Measurements from ENCODE around the gene HSBP1L1. TPM values are rescaled to one million over a fixed set of nuclear protein-coding genes. Genes with fewer than 3 reads are reported as not detected.
A peak's percentile ranks its signal among the peaks of the same experiment; 100 is the strongest.

The HSBP1L1 gene
- total and polyA plus RNA-seq, 9 donors: 2.6 to 5.6 (median 3.7) TPM

DNA sequence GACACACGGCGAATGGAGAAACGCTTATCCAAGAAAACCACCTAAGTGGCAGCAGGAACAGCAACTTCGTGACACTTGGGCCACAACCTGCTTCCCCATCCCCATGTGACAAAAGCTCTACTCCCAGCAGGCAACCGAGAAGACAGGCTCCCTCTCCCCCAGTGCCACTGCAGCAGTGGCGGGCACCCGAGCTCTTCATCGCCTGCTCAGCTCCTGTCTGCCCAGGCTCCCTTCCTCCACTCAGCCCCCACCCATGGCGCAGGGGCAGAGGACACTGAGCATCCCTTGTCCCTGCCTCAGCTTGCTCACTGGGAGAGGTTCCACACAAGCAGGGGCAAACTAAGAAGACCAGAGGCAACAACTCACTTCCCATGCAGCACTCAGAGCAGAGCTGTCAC lies 35.9 kb upstream of the HSBP1L1 start:
- no peak overlapping the region for H3K4me3 ChIP-seq (ENCODE audit: low read length)
- peaks cover 45% of the 10 kb centered on the region for H3K4me1 ChIP-seq (ENCODE audit: control insufficient read depth, insufficient read depth, low read length)
- H3K27me3 ChIP-seq (ENCODE audit: control insufficient read depth, insufficient read depth, low read length): no peaks in the 10 kb centered on the region
- H3K36me3 ChIP-seq (ENCODE audit: control insufficient read depth, insufficient read depth, low read length): peaks cover 23% of the 10 kb centered on the region
- peak overlapping the region; percentile 47 for H3K27ac ChIP-seq (ENCODE audit: low read length)
- no peak for DNase-seq
- H3K9me3 ChIP-seq (replicated peaks; ENCODE audit: control insufficient read depth, low read depth, low read length): peaks cover 32% of the 10 kb centered on the region
- 95% methylated on average over 9 of the region's 9 CpGs for WGBS (ENCODE audit: insufficient coverage)

- Histone ChIP-seq H3K4me1 (ENCODE audit: control insufficient read depth, insufficient read depth, low read length) (peaks cover 36% of the 10 kb centered on the region), H3K27me3 (ENCODE audit: control insufficient read depth, insufficient read depth, low read length) (no peaks in the 10 kb centered on the region), H3K27ac (ENCODE audit: low read length) (no peak overlapping the region), H3K36me3 (ENCODE audit: control insufficient read depth, insufficient read depth, low read length) (peaks cover 25% of the 10 kb centered on the region), H3K4me3 (ENCODE audit: low read length) (no peak overlapping the region), H3K9me3 (replicated peaks; ENCODE audit: control insufficient read depth, low read depth, low read length) (peaks cover 35% of the 10 kb centered on the region)
- WGBS (ENCODE audit: insufficient coverage): no CpG with 5 or more reads among the region's 2 CpGs
- DNase-seq: no peak
These were observed 34.3 kb upstream of the HSBP1L1 start for GRCh38 chr18:79930020-79930642.

- H3K4me3 ChIP-seq (ENCODE audit: low read length): no peak overlapping the region
- peaks cover 22% of the 10 kb centered on the region for H3K4me1 ChIP-seq (ENCODE audit: control insufficient read depth, insufficient read depth, low read length)
- peaks cover 42% of the 10 kb centered on the region for H3K9me3 ChIP-seq (replicated peaks; ENCODE audit: control insufficient read depth, low read depth, low read length)
- H3K27me3 ChIP-seq (ENCODE audit: control insufficient read depth, insufficient read depth, low read length): no peaks in the 10 kb centered on the region
- no peak for DNase-seq
- WGBS (ENCODE audit: insufficient coverage): no CpG with 5 or more reads among the region's 2 CpGs
- peaks cover 36% of the 10 kb centered on the region for H3K36me3 ChIP-seq (ENCODE audit: control insufficient read depth, insufficient read depth, low read length)
- no peak overlapping the region for H3K27ac ChIP-seq (ENCODE audit: low read length)
These were observed 33.0 kb upstream of the HSBP1L1 start for GRCh38 chr18:79931475-79931874.

- WGBS (ENCODE audit: insufficient coverage): no CpG with 5 or more reads among the region's 3 CpGs
- Histone ChIP-seq H3K36me3 (ENCODE audit: control insufficient read depth, insufficient read depth, low read length) (peaks cover 44% of the 10 kb centered on the region), H3K4me3 (ENCODE audit: low read length) (no peak overlapping the region), H3K4me1 (ENCODE audit: control insufficient read depth, insufficient read depth, low read length) (peaks cover 9% of the 10 kb centered on the region), H3K27ac (ENCODE audit: low read length) (no peak overlapping the region), H3K27me3 (ENCODE audit: control insufficient read depth, insufficient read depth, low read length) (no peaks in the 10 kb centered on the region), H3K9me3 (replicated peaks; ENCODE audit: control insufficient read depth, low read depth, low read length) (peaks cover 42% of the 10 kb centered on the region)
- DNase-seq: no peak
These were observed 31.5 kb upstream of the HSBP1L1 start for GRCh38 chr18:79932907-79933306.

DNA sequence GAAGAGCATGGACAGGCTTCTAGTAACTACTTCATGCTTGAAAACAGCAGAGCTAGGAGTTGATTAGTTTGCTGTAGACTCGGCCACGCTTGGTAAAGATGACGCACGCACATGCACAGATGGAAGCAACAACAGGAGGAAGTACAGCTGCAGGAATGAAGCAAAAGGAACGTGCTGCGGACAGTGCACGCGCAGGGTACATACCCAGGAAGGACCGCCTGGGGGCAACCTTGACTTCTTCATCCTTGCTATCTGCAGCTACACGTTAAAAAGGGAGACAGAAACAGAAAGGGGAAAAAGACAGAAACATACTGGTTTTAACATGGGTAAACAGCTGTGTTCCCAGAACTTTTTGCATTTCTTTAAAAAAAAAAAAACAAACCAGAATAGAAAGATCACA lies 30.7 kb upstream of the HSBP1L1 start:
- 86% methylated on average over 8 of the region's 10 CpGs for WGBS (ENCODE audit: insufficient coverage)
- Histone ChIP-seq H3K4me1 (ENCODE audit: control insufficient read depth, insufficient read depth, low read length) (peaks cover under 1% of the 10 kb centered on the region), H3K9me3 (replicated peaks; ENCODE audit: control insufficient read depth, low read depth, low read length) (peaks cover 40% of the 10 kb centered on the region), H3K27ac (ENCODE audit: low read length) (no peak overlapping the region), H3K36me3 (ENCODE audit: control insufficient read depth, insufficient read depth, low read length) (peaks cover 39% of the 10 kb centered on the region), H3K27me3 (ENCODE audit: control insufficient read depth, insufficient read depth, low read length) (no peaks in the 10 kb centered on the region), H3K4me3 (ENCODE audit: low read length) (no peak overlapping the region)
- peak; percentile 65 for DNase-seq

DNA sequence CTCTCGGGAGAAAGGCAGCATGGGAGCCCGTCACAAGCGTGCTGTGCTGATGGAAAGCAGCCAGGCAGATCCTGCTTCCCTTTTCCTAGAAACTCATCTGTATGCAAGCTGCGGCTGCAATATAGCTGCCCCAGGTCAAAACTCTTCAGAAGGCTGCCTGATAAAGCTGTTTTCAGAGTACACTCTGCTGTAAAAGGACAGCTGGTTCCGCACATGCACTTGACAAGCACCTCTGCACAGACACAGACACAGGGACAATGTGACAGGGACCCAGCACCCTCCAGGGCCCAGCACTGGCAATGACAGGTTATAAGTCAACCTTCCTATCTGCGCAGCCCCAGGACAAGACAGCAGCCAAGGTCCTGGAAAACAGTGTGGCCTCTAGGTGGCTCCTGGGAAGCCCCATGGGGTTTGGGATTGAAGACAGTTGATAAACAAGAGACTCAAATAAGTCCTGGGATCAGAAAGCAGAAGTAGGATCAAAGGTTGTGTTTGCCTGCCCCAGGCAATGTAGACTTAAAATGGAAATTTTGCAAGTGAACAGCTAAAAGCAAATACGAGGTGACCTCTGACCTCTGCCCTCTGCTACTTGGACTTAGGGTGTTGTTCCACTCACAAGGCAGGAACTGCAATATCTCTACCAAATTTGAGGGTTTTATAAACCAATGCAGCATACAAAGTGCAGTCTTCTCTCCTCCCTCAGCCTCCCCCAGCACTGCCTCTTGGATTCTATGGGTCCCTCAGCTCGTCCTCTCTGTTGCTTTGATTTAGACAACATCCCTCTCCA lies 29.9 kb upstream of the HSBP1L1 start:
- Histone ChIP-seq H3K4me1 (ENCODE audit: control insufficient read depth, insufficient read depth, low read length) (no peaks in the 10 kb centered on the region), H3K27ac (ENCODE audit: low read length) (no peak overlapping the region), H3K9me3 (replicated peaks; ENCODE audit: control insufficient read depth, low read depth, low read length) (peaks cover 33% of the 10 kb centered on the region), H3K36me3 (ENCODE audit: control insufficient read depth, insufficient read depth, low read length) (peaks cover 32% of the 10 kb centered on the region), H3K27me3 (ENCODE audit: control insufficient read depth, insufficient read depth, low read length) (no peaks in the 10 kb centered on the region), H3K4me3 (ENCODE audit: low read length) (no peak overlapping the region)
- DNase-seq: peak; percentile 83
- WGBS (ENCODE audit: insufficient coverage): 57% methylated on average over 6 of the region's 8 CpGs

GRCh38 chr18:79935098-79935480 lies 29.4 kb upstream of the HSBP1L1 start:
- no peak for DNase-seq
- Histone ChIP-seq H3K36me3 (ENCODE audit: control insufficient read depth, insufficient read depth, low read length) (peaks cover 32% of the 10 kb centered on the region), H3K4me1 (ENCODE audit: control insufficient read depth, insufficient read depth, low read length) (no peaks in the 10 kb centered on the region), H3K27ac (ENCODE audit: low read length) (no peak overlapping the region), H3K9me3 (replicated peaks; ENCODE audit: control insufficient read depth, low read depth, low read length) (peaks cover 28% of the 10 kb centered on the region), H3K27me3 (ENCODE audit: control insufficient read depth, insufficient read depth, low read length) (no peaks in the 10 kb centered on the region), H3K4me3 (ENCODE audit: low read length) (no peak overlapping the region)
- WGBS (ENCODE audit: insufficient coverage): 88% methylated on average over 1 of the region's 5 CpGs

DNA sequence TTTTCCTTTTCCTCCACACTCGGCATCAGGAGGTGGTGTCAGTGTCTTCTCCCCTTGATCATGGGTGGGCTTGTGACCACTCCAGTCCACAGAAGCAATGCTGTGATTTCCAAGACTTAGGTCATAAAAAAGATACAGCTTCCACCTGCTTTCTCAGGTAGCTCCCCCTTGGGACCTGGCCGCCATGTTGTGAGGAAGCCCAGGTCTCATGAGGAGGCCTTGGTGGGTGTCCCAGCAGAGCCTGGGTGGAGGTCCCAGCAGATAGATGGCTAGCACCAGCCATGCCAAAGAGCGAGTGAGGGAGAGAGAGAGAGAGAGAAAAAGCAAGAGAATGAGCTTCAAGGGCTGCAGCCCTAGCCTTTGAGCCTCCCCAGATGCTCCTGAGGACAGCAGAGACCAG lies 28.9 kb upstream of the HSBP1L1 start:
- Histone ChIP-seq H3K4me1 (ENCODE audit: control insufficient read depth, insufficient read depth, low read length) (no peaks in the 10 kb centered on the region), H3K36me3 (ENCODE audit: control insufficient read depth, insufficient read depth, low read length) (peaks cover 33% of the 10 kb centered on the region), H3K27me3 (ENCODE audit: control insufficient read depth, insufficient read depth, low read length) (no peaks in the 10 kb centered on the region), H3K27ac (ENCODE audit: low read length) (no peak overlapping the region), H3K9me3 (replicated peaks; ENCODE audit: control insufficient read depth, low read depth, low read length) (peaks cover 23% of the 10 kb centered on the region), H3K4me3 (ENCODE audit: low read length) (no peak overlapping the region)
- 100% methylated on average over 1 of the region's 3 CpGs for WGBS (ENCODE audit: insufficient coverage)
- no peak for DNase-seq

- Histone ChIP-seq H3K4me1 (ENCODE audit: control insufficient read depth, insufficient read depth, low read length) (no peaks in the 10 kb centered on the region), H3K36me3 (ENCODE audit: control insufficient read depth, insufficient read depth, low read length) (peaks cover 36% of the 10 kb centered on the region), H3K27ac (ENCODE audit: low read length) (no peak overlapping the region), H3K4me3 (ENCODE audit: low read length) (no peak overlapping the region), H3K27me3 (ENCODE audit: control insufficient read depth, insufficient read depth, low read length) (no peaks in the 10 kb centered on the region), H3K9me3 (replicated peaks; ENCODE audit: control insufficient read depth, low read depth, low read length) (peaks cover 20% of the 10 kb centered on the region)
- no peak for DNase-seq
- WGBS (ENCODE audit: insufficient coverage): 90% methylated on average over 5 of the region's 6 CpGs
These were observed 28.5 kb upstream of the HSBP1L1 start for GRCh38 chr18:79935925-79936324.

DNA sequence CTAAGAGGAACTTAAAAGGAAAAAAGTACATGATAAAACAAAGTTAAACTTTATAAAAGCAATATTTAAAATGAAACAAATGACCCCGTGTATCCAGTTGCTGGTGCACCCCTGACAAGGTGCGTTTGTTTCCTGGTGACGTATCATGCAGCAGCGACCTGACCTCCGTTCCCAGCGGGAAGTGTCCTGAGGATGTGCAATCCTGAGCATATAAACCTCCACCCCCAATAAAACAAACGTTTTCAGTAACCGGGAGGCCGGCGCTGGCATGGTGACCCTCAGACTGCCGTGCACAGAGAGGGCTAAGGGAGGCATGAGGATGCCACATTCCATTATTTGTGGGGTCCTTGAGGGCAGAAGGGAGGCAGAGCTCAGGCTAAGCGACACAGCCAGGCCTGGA lies 27.8 kb upstream of the HSBP1L1 start:
- Histone ChIP-seq H3K27me3 (ENCODE audit: control insufficient read depth, insufficient read depth, low read length) (no peaks in the 10 kb centered on the region), H3K36me3 (ENCODE audit: control insufficient read depth, insufficient read depth, low read length) (peaks cover 41% of the 10 kb centered on the region), H3K4me1 (ENCODE audit: control insufficient read depth, insufficient read depth, low read length) (peaks cover 2% of the 10 kb centered on the region), H3K9me3 (replicated peaks; ENCODE audit: control insufficient read depth, low read depth, low read length) (peaks cover 17% of the 10 kb centered on the region), H3K27ac (ENCODE audit: low read length) (no peak overlapping the region), H3K4me3 (ENCODE audit: low read length) (no peak overlapping the region)
- no peak for DNase-seq
- WGBS (ENCODE audit: insufficient coverage): 98% methylated on average over 6 of the region's 12 CpGs

Measured in muscle of leg (tissue), 11 donors.